HEK293 (cell line): ENCODE data around the gene TAF5L.
A peak's percentile ranks its signal among the peaks of the same experiment; 100 is the strongest.

Source experiments
- CTCF ChIP-seq: fragments of 450-650 bp; formaldehyde crosslinking; IDR thresholded peaks from 2 replicates; pipeline ENCODE4 v1.5.1; 2016; ENCODE audit warnings: missing biosample characterization, missing genetic modification characterization
- FEZF1 ChIP-seq: fragments of 450-650 bp; formaldehyde crosslinking; IDR thresholded peaks from 2 replicates; pipeline ENCODE4 v1.5.1; 2016; ENCODE audit warnings: missing biosample characterization, missing genetic modification characterization
- HOXC10 ChIP-seq: sonication (generic); formaldehyde crosslinking; IDR thresholded peaks from 2 replicates; pipeline ENCODE4 v1.8.1; 2023; ENCODE audit warnings: mild to moderate bottlenecking, missing genetic modification reagents
- KLF16 ChIP-seq: fragments of 450-650 bp; formaldehyde crosslinking; IDR thresholded peaks from 2 replicates; pipeline ENCODE4 v1.5.1; 2017; ENCODE audit warnings: missing biosample characterization, missing genetic modification characterization
- RBAK ChIP-seq: fragments of 450-650 bp; formaldehyde crosslinking; IDR thresholded peaks from 2 replicates; pipeline ENCODE4 v1.5.1; 2016; ENCODE audit warnings: missing biosample characterization, missing genetic modification characterization
- SCRT1 ChIP-seq: fragments of 450-650 bp; formaldehyde crosslinking; IDR thresholded peaks from 2 replicates; pipeline ENCODE4 v1.5.1; 2016; ENCODE audit warnings: missing biosample characterization, missing genetic modification characterization, borderline replicate concordance
- SP3 ChIP-seq: fragments of 450-650 bp; formaldehyde crosslinking; IDR thresholded peaks from 2 replicates; pipeline ENCODE4 v1.5.1; 2016; ENCODE audit warnings: missing biosample characterization, missing genetic modification characterization
- TSHZ1 ChIP-seq: fragments of 450-650 bp; formaldehyde crosslinking; IDR thresholded peaks from 2 replicates; pipeline ENCODE4 v1.5.1; 2016; ENCODE audit warnings: missing biosample characterization, missing genetic modification characterization, borderline replicate concordance
- YY1 ChIP-seq: fragments of 450-650 bp; formaldehyde crosslinking; IDR thresholded peaks from 2 replicates; pipeline ENCODE4 v1.5.1; 2018; ENCODE audit warnings: missing biosample characterization, missing genetic modification characterization
- ZBTB26 ChIP-seq: fragments of 450-650 bp; formaldehyde crosslinking; optimal IDR thresholded peaks from 2 replicates; pipeline ENCODE3; 2016; ENCODE audit warnings: missing biosample characterization, mild to moderate bottlenecking, missing genetic modification characterization
- ZBTB48 ChIP-seq: fragments of 450-650 bp; formaldehyde crosslinking; IDR thresholded peaks from 2 replicates; pipeline ENCODE4 v1.5.1; 2016; ENCODE audit warnings: missing biosample characterization, missing genetic modification characterization
- ZBTB6 ChIP-seq: fragments of 450-650 bp; formaldehyde crosslinking; IDR thresholded peaks from 2 replicates; pipeline ENCODE4 v1.5.1; 2017; ENCODE audit warnings: missing biosample characterization, missing genetic modification characterization
- ZFP69B ChIP-seq: fragments of 450-650 bp; formaldehyde crosslinking; IDR thresholded peaks from 2 replicates; pipeline ENCODE4 v1.5.1; 2016; ENCODE audit warnings: missing biosample characterization, missing genetic modification characterization
- ZNF148 ChIP-seq: fragments of 450-650 bp; formaldehyde crosslinking; IDR thresholded peaks from 2 replicates; pipeline ENCODE4 v1.5.0; 2017; ENCODE audit warnings: missing biosample characterization, missing genetic modification characterization, borderline replicate concordance
- ZNF157 ChIP-seq: fragments of 450-650 bp; formaldehyde crosslinking; IDR thresholded peaks from 2 replicates; pipeline ENCODE4 v1.5.1; 2016; ENCODE audit warnings: missing biosample characterization, missing genetic modification characterization
- ZNF239 ChIP-seq: fragments of 450-650 bp; formaldehyde crosslinking; IDR thresholded peaks from 2 replicates; pipeline ENCODE4 v1.5.1; 2016; ENCODE audit warnings: missing biosample characterization, missing genetic modification characterization
- ZNF324 ChIP-seq: fragments of 450-650 bp; formaldehyde crosslinking; IDR thresholded peaks from 2 replicates; pipeline ENCODE4 v1.5.1; 2016; ENCODE audit warnings: missing biosample characterization, missing genetic modification characterization
- ZNF362 ChIP-seq: fragments of 450-650 bp; formaldehyde crosslinking; IDR thresholded peaks from 2 replicates; pipeline ENCODE4 v1.5.1; 2016; ENCODE audit warnings: missing biosample characterization, missing genetic modification characterization
- ZNF416 ChIP-seq: fragments of 450-650 bp; formaldehyde crosslinking; IDR thresholded peaks from 2 replicates; pipeline ENCODE4 v1.5.1; 2016; ENCODE audit warnings: missing biosample characterization, missing genetic modification characterization
- ZNF514 ChIP-seq: fragments of 450-650 bp; formaldehyde crosslinking; IDR thresholded peaks from 2 replicates; pipeline ENCODE4 v1.5.1; 2016; ENCODE audit warnings: missing biosample characterization, missing genetic modification characterization
- ZNF548 ChIP-seq: fragments of 450-650 bp; formaldehyde crosslinking; IDR thresholded peaks from 2 replicates; pipeline ENCODE4 v1.5.1; 2016; ENCODE audit warnings: missing biosample characterization, missing genetic modification characterization
- ZNF785 ChIP-seq: fragments of 450-650 bp; formaldehyde crosslinking; IDR thresholded peaks from 2 replicates; pipeline ENCODE4 v1.5.1; 2016; ENCODE audit warnings: missing biosample characterization, missing genetic modification characterization
- ZSCAN23 ChIP-seq: fragments of 450-650 bp; formaldehyde crosslinking; IDR thresholded peaks from 2 replicates; pipeline ENCODE4 v1.5.1; 2016; ENCODE audit warnings: missing biosample characterization, missing genetic modification characterization
- ZSCAN5A ChIP-seq: fragments of 450-650 bp; formaldehyde crosslinking; IDR thresholded peaks from 2 replicates; pipeline ENCODE4 v1.5.1; 2016; ENCODE audit warnings: missing biosample characterization, missing genetic modification characterization

TAF5L gene

GRCh38 chr1:229625915-229626831 is at the start of gene TAF5L, which contains the start of gene URB2 (continued):
- TF ChIP-seq ZSCAN5A (tag by site-specific recombination) (peak; percentile 86; the same call in 1 of the 2 replicates), ZNF362 (tag by site-specific recombination) (no peak), ZSCAN23 (tag by site-specific recombination) (no peak), YY1 (tag by site-specific recombination) (peak; percentile 62), FEZF1 (tag by site-specific recombination) (no peak), ZFP69B (peak; percentile 86), CTCF (peak; percentile 55; the same call in 1 of the 2 replicates), ZNF148 (tag by site-specific recombination) (no peak), ZBTB6 (tag by site-specific recombination) (peak; percentile 53; the same call in 1 of the 2 replicates), TSHZ1 (no peak), ZBTB26 (tag by site-specific recombination) (peak; percentile 77), RBAK (tag by site-specific recombination) (no peak), ZNF785 (peak; percentile 61; the same call in 1 of the 2 replicates), SCRT1 (peak; percentile 90), ZNF416 (tag by site-specific recombination) (no peak), ZNF239 (tag by site-specific recombination) (no peak), ZNF324 (tag by site-specific recombination) (peak; percentile 76), ZNF514 (tag by site-specific recombination) (no peak), SP3 (tag by site-specific recombination) (peak; percentile 41; the same call in 1 of the 2 replicates), HOXC10 (CRISPR knock-in tag) (peak; percentile 83; the same call in 1 of the 2 replicates), ZNF548 (tag by site-specific recombination) (0 out of 2 replicates have a peak, but pooled peaks have one; percentile 22), ZNF157 (tag by site-specific recombination) (no peak), ZBTB48 (tag by site-specific recombination) (0 out of 2 replicates have a peak, but pooled peaks have one; percentile 46), KLF16 (tag by site-specific recombination) (peak; percentile 96)
